ENCODE data around the gene DDX49.
A peak's percentile ranks its signal among the peaks of the same experiment; 100 is the strongest.

DDX49 gene

GRCh38 chr19:18889949-18890745, 29.4 kb upstream of the DDX49 start:
- H3K4me3 ChIP-seq (ENCODE audit: low read depth, low read length), result no peak overlapping the region
- no peak for DNase-seq (ENCODE audit: low read depth)
- TF ChIP-seq CTCF (IDR thresholded peaks at IDR 0.05; ENCODE audit: insufficient read depth, low read depth, low read length, missing control alignments), result no peak

DNA sequence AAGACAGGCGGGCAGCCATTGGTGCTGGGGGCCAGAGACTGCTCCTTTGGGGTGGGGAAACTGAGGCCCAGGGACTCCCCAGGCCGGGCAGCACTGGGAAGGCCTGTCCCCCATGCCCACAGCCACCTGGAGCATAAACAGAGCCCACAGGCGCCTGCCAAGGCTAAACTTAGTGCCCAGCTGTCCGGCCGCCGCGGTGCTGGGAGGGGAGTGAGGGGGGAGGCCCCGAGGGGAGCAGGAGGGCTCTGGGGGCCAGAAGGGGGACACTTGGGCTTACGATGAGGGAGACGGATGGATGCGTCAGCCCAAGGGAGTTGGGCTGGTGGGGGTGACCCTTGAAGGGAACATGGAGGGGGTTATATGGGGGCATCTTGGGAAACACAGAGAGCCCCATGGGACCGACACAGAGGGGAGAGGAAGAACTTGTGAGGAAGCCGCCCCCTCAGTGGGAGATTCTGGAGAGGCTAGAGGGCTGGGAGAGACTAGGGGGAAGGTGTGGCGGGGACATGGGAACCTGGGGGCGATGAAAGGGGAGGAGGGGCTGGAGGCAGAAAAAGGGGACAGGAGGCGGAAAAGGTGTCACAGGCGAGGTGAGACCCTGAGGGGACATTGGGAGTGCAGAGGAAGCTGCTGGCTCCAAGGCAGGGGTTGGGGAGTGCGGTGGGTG, 25.8 kb upstream of the DDX49 start:
- TF ChIP-seq CTCF (IDR thresholded peaks at IDR 0.05; ENCODE audit: insufficient read depth, low read depth, low read length, missing control alignments), result no peak
- no peak for DNase-seq (ENCODE audit: low read depth)
- no peak overlapping the region for H3K4me3 ChIP-seq (ENCODE audit: low read depth, low read length)

DNA sequence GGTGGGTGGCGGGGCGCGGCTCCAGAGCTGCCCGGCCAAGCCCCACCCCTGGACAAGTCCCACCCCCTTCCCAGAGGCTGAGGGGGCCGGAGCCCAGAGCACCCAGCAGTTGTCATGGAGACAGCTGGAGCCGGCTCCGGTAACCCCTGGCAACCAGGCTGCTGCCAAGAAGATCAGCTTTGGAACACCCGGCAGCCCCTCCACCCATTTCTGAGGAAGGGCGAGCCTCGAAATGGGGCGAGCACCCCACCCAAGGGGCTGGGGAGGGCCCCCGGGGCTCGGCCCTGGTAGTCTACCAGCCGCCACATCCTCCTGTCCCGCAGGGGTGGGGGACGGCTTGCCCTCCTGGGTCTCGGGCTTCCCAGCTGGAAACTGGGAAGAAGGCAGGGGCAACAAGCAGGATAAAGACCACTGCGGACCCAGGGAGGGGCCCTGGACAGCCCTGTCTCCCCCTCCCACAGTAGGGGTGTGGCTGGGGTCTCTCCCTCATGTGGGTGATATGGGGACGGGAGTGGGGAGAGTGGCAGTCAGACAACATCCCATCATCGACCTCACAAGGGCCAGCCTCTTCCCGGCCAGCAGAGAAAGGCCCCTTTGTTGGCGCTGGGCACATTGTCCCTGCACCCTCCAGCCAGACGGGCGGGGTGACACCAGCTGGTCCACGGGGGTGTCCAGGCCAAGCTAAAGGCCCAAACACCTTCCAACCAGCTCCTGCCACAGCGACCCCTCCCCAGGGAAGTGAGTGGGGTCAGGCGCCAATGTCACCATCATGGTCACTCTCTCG, 25.1 kb upstream of the DDX49 start:
- TF ChIP-seq CTCF (IDR thresholded peaks at IDR 0.05; ENCODE audit: insufficient read depth, low read depth, low read length, missing control alignments), result no peak
- H3K4me3 ChIP-seq (ENCODE audit: low read depth, low read length), result no peak overlapping the region
- DNase-seq (ENCODE audit: low read depth), result no peak

DNA sequence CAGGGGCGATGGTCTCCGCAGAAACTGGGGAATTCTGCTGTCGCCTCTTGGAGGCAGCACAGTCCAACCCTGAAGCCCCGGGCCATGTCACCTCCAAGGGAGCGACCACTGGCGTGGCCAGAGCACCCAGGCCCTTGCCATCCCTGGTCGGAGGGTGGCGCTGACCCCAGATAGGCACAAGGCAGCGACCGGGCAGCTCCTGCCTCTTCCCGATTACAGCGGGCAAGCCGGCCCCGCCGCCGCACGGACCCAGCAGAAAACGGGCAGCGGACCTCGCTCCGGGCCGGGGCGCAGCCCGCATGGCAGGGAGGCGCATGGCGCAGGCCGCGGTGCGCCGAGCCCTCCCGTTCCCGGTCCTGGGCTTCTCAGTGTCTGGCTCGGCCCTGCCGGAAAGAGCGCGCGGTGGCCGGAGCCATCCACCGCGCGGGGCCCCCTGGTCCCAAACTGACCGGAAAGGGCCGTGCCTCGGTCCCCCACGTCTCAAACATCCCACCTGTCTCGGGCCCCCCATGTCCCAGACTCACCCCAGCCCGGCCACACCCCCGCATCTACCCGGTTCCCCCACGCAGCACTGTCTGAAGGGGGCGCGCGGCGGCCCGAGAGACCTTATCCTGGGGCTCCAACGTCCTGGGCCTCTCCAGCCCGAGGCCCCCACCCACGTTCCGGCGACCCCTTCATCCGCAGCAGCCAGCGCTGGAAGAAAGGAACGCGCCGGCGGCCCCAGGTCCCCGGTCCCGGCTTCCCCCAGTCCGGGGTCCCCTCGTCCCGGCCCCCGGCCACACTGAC, 24.3 kb upstream of the DDX49 start:
- TF ChIP-seq CTCF (IDR thresholded peaks at IDR 0.05; ENCODE audit: insufficient read depth, low read depth, low read length, missing control alignments), result peak; percentile 37
- peak; percentile 35 for DNase-seq (ENCODE audit: low read depth)
- no peak overlapping the region for H3K4me3 ChIP-seq (ENCODE audit: low read depth, low read length)

GRCh38 chr19:18895824-18896341, 23.6 kb upstream of the DDX49 start, which contains the start of gene CERS1:
Gene CERS1 (minus strand): TSS chr19:18896158. CDS start chr19:18896072, 86 bp downstream.
- DNase-seq (ENCODE audit: low read depth), result no peak
- TF ChIP-seq CTCF (IDR thresholded peaks at IDR 0.05; ENCODE audit: insufficient read depth, low read depth, low read length, missing control alignments), result no peak
- no peak within 1 kb of the TSS for H3K4me3 ChIP-seq (ENCODE audit: low read depth, low read length)

- H3K4me3 ChIP-seq (ENCODE audit: low read depth, low read length), result no peak overlapping the region
- DNase-seq (ENCODE audit: low read depth), result no peak
- TF ChIP-seq CTCF (IDR thresholded peaks at IDR 0.05; ENCODE audit: insufficient read depth, low read depth, low read length, missing control alignments), result no peak
Measured at GRCh38 chr19:18896421-18896841, 23.1 kb upstream of the DDX49 start.
